Panc1 (cell line): ENCODE data around the gene IGSF22. TPM values are rescaled to one million over a fixed set of nuclear protein-coding genes. Genes with fewer than 3 reads are reported as not detected.
"Not testable (repeated sequence)": the region's sequence is repeated elsewhere in the genome, so short reads cannot be mapped to it uniquely, and the experiment has no call there.

Experiments used
- ATAC-seq: fragments of 200-7000 bp; cut with Tn5 transposase; 2 replicates; pipeline ENCODE4 v1.9.1; 2020; ENCODE audit warnings: mild to moderate bottlenecking, moderate library complexity
- BruUV-seq: library from RNA; stranded (reverse); fragments of 400-500 nt; replicated peaks from 2 replicates; lab custom pipeline; 2021; lab: Mats Ljungman, UMichigan
- CTCF ChIA-PET: fragments of 300-600 bp; sonication (Branson Sonifier 250); formaldehyde crosslinking; loops from one replicate; lab custom pipeline; 2022; ENCODE audit warnings: antibody characterized with exemption; lab: Charles Lee
- POLR2A ChIA-PET: fragments of 300-600 bp; sonication (Branson Sonifier 250); formaldehyde crosslinking; loops from one replicate; lab custom pipeline; 2022; ENCODE audit warnings: antibody characterized with exemption; lab: Charles Lee
- DNase-seq: peaks from one replicate; pipeline ENCODE4 v3.0.0-alpha.2; 2010; ENCODE audit warnings: low read depth, low spot score
- H3K27ac ChIP-seq: 2 replicates; pipeline ENCODE4 v1.5.1; 2011; ENCODE audit warnings: mild to moderate bottlenecking, low read length, inconsistent platforms
- H3K27me3 ChIP-seq: fragments of 200-500 bp; sonication (Bioruptor generic); 2 replicates; pipeline ENCODE4 v1.6.0; 2014; ENCODE audit warnings: low read length, inconsistent platforms; ENCODE audit not compliant: control insufficient read depth, insufficient read depth
- H3K36me3 ChIP-seq: fragments of 200-500 bp; sonication (Bioruptor generic); 2 replicates; pipeline ENCODE4 v1.5.1; 2014; ENCODE audit warnings: inconsistent platforms, mild to moderate bottlenecking, low read length, moderate library complexity; ENCODE audit not compliant: control insufficient read depth, insufficient read depth
- H3K4me1 ChIP-seq: 2 replicates; pipeline ENCODE4 v1.5.1; 2011; ENCODE audit warnings: inconsistent platforms, mild to moderate bottlenecking, low read length, moderate library complexity; ENCODE audit not compliant: control insufficient read depth, insufficient read depth
- H3K4me3 ChIP-seq, 2 experiments: 2 replicates each; pipeline ENCODE4 v1.5.1; 2011 to 2012; ENCODE audit warnings: low read depth in 2 of 2, low read length in 2 of 2, mild to moderate bottlenecking in 2 of 2, inconsistent platforms in 1 of 2, moderate library complexity in 1 of 2
- H3K9me3 ChIP-seq: fragments of 200-500 bp; sonication (Bioruptor generic); 2 replicates; pipeline ENCODE4 v1.5.1; 2014; ENCODE audit warnings: low read depth, mild to moderate bottlenecking, inconsistent platforms, low read length, moderate library complexity; ENCODE audit not compliant: control insufficient read depth, insufficient read depth
- CTCF ChIP-seq: fragments of 450-650 bp; IDR thresholded peaks from 2 replicates; pipeline ENCODE4 v1.5.1; 2017; ENCODE audit warnings: mild to moderate bottlenecking
- POLR2AphosphoS5 ChIP-seq: IDR thresholded peaks from 2 replicates; pipeline ENCODE4 v1.6.1; 2012; ENCODE audit warnings: mild to moderate bottlenecking, low read depth, low read length, moderate library complexity
- REST ChIP-seq, 2 experiments: IDR thresholded peaks; 2 replicates each; pipeline ENCODE4 v1.6.1; 2011 to 2012; ENCODE audit warnings: low read depth in 2 of 2, control low read depth in 1 of 2, low read length in 1 of 2, mild to moderate bottlenecking in 1 of 2, moderate library complexity in 1 of 2; ENCODE audit not compliant: insufficient read depth in 1 of 2
- SIN3A ChIP-seq: IDR thresholded peaks from 2 replicates; pipeline ENCODE4 v1.6.1; 2012; ENCODE audit warnings: low read depth, mild to moderate bottlenecking, low read length, moderate library complexity, borderline replicate concordance; ENCODE audit not compliant: insufficient read depth
- TCF7L2 ChIP-seq: IDR thresholded peaks from 2 replicates; pipeline ENCODE4 v1.6.1; 2011; ENCODE audit warnings: mild to moderate bottlenecking, low read depth, low read length, inconsistent platforms
- in situ Hi-C: cut with HindIII; loops from 2 replicates; pipeline ENCODE4 v1.10.0; 2016; ENCODE audit warnings: low sequenced_read_pairs, low pct_unique_long_range_greater_than_20kb
- intact Hi-C: fragments of 100-400 bp; cut with micrococcal nuclease; formaldehyde crosslinking; loops from one replicate; pipeline ENCODE4 v1.10.0; 2022; ENCODE audit not compliant: unreplicated experiment
- total RNA-seq: library from RNA; stranded (reverse); gene quantifications from one replicate; pipeline ENCODE4 v1.2.1, GENCODE V29; 2021; ENCODE audit not compliant: unreplicated experiment

The IGSF22 gene
- total RNA-seq, 1 experiment from 2014 or later, result not detected

- Histone ChIP-seq H3K36me3 (no peaks in the 10 kb centered on the region), H3K4me1 (no peaks in the 10 kb centered on the region), H3K9me3 (no peaks in the 10 kb centered on the region), H3K27ac (no peak overlapping the region), H3K27me3 (peaks cover 3% of the 10 kb centered on the region; the same call in 1 of the 2 replicates), H3K4me3 (no peak overlapping the region)
- TF ChIP-seq REST (IDR thresholded peaks at IDR 0.05; ENCODE audit: insufficient read depth in 1 of 2, low read depth in 2 of 2, low read length in 1 of 2) (no peak), TCF7L2 (no peak)
- POLR2A ChIA-PET, result no interaction called here
- intact Hi-C loops (no loop called here), in situ Hi-C loops (no loop called here)
- no peak for ATAC-seq
- CTCF ChIA-PET, result no interaction called here
- BruUV-seq, result no TSS peak
- DNase-seq, result no peak
These were observed 41.7 kb downstream of the IGSF22 start for GRCh38 chr11:18684267-18684666.

GRCh38 chr11:18682466-18682865 lies 43.5 kb downstream of the IGSF22 start:
- in situ Hi-C loops, result no loop called here

GRCh38 chr11:18681949-18682348 lies 44.0 kb downstream of the IGSF22 start:
- ATAC-seq, result not testable (repeated sequence)

More at GRCh38 chr11:18682466-18682865, 43.5 kb downstream of the IGSF22 start:
- H3K4me3 ChIP-seq, result no peak overlapping the region
- intact Hi-C loops, result no loop called here
- BruUV-seq, result no TSS peak
- H3K36me3 ChIP-seq, result no peaks in the 10 kb centered on the region
- no peak for TF ChIP-seq CTCF
- TF ChIP-seq SIN3A, result no peak
- no peak for TF ChIP-seq REST (IDR thresholded peaks at IDR 0.05; ENCODE audit: insufficient read depth in 1 of 2, low read depth in 2 of 2, low read length in 1 of 2)
- no peak for TF ChIP-seq TCF7L2
- TF ChIP-seq POLR2AphosphoS5, result no peak
- H3K4me1 ChIP-seq, result no peaks in the 10 kb centered on the region
- POLR2A ChIA-PET, result no interaction called here
- no peak for ATAC-seq
- no peaks in the 10 kb centered on the region for H3K27me3 ChIP-seq
- no peak overlapping the region for H3K27ac ChIP-seq
- CTCF ChIA-PET, result no interaction called here
- DNase-seq, result no peak
- no peaks in the 10 kb centered on the region for H3K9me3 ChIP-seq

More at GRCh38 chr11:18681949-18682348, 44.0 kb downstream of the IGSF22 start:
- H3K4me1 ChIP-seq, CTCF ChIA-PET, H3K9me3 ChIP-seq, H3K27me3 ChIP-seq, H3K4me3 ChIP-seq, H3K27ac ChIP-seq, DNase-seq, in situ Hi-C loops, H3K36me3 ChIP-seq, POLR2A ChIA-PET, BruUV-seq, intact Hi-C loops: not testable (repeated sequence)
